ENCODE measurements around the gene RASL10A.

DNA sequence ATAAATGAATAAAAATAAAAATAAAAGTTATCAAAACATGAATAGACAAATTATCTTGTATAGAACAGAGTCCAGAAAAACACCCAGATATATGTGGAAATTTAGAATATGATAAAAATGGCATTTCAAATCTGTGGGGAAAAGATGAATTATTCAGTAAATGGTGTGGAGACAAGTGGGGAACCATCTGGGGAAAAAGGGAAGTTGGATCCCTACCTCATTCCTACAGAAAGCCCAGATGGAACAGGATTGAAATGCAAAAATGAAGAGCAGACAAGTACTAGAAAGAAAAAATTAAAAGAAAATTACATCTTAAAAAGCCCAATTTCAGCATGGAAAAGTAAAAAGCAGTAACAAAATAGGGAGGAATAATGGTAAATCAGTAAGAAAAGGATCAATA, 8.1 kb upstream of the RASL10A start:
- TF ChIP-seq CREM (IDR thresholded peaks at IDR 0.05; ENCODE audit: low read depth) (no peak), EZH2 (IDR thresholded peaks at IDR 0.05; ENCODE audit: borderline replicate concordance, low read depth, low read length) (no peak), ETV6 (IDR thresholded peaks at IDR 0.05; ENCODE audit: borderline replicate concordance in 1 of 2, low read depth in 2 of 2, low read length in 1 of 2) (no peak), ETV6 (CRISPR knock-in tag; IDR thresholded peaks at IDR 0.05; ENCODE audit: borderline replicate concordance) (no peak), PRPF4 (IDR thresholded peaks at IDR 0.05; ENCODE audit: insufficient read depth, low read depth, low read length, poor library complexity, severe bottlenecking) (no peak), FOXK2 (conservative IDR thresholded peaks at IDR 0.05 in 1 of 2, IDR thresholded peaks at IDR 0.05 in 1 of 2; ENCODE audit: low read depth in 2 of 2) (no peak), RCOR1 (IDR thresholded peaks at IDR 0.05; ENCODE audit: borderline replicate concordance in 1 of 2, low read depth in 2 of 2, low read length in 2 of 2) (no peak), KDM1A (IDR thresholded peaks at IDR 0.05) (no peak), ZNF121 (CRISPR knock-in tag; conservative IDR thresholded peaks at IDR 0.05) (no peak), CBX1 (IDR thresholded peaks at IDR 0.05; ENCODE audit: low read depth) (no peak), ZBTB1 (CRISPR knock-in tag; IDR thresholded peaks at IDR 0.05; ENCODE audit: borderline replicate concordance, low read depth) (no peak)

All from K562 (cell line).